GM18499 (cell line): ENCODE results near the gene SOAT2.
"Not testable (repeated sequence)": the region's sequence is repeated elsewhere in the genome, so short reads cannot be mapped to it uniquely, and the experiment has no call there.

ENCODE experiments used
- ATAC-seq: cut with Tn5 transposase; IDR thresholded peaks from one replicate; pipeline ENCODE4 v1.9.1; 2021; ENCODE audit warnings: moderate number of reproducible peaks; ENCODE audit not compliant: insufficient read depth, unreplicated experiment

Gene SOAT2

DNA sequence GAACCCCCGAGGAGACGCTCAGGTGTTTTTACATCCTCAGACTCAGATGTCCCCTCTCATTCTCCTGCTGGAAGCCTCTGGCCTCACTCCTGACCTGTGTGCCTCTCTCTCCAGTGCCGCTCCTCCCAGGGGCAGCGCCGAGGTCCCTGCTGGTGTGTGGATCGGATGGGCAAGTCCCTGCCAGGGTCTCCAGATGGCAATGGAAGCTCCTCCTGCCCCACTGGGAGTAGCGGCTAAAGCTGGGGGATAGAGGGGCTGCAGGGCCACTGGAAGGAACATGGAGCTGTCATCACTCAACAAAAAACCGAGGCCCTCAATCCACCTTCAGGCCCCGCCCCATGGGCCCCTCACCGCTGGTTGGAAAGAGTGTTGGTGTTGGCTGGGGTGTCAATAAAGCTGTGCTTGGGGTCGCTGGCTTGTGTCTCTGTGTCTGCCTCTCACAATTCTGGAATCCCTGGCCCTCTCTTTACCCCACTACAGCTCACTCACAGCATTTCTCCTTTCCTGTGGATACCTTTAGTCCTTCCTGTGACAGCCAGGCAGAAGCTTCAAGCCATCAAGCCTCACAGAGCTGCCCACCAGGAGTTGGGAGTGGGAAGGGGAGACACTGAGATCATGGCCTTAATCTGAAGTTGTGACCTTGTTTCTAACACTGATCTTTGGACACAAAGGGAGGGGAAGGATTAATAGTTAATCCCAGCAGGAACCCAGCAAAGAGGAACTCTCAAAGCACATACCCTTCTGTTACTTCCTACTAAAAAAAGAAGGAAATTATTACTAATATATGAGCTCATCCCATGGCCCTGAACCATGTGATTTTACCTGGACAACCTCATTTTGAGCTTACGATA is 1.1 kb upstream of the SOAT2 start:
- no peak for ATAC-seq

DNA sequence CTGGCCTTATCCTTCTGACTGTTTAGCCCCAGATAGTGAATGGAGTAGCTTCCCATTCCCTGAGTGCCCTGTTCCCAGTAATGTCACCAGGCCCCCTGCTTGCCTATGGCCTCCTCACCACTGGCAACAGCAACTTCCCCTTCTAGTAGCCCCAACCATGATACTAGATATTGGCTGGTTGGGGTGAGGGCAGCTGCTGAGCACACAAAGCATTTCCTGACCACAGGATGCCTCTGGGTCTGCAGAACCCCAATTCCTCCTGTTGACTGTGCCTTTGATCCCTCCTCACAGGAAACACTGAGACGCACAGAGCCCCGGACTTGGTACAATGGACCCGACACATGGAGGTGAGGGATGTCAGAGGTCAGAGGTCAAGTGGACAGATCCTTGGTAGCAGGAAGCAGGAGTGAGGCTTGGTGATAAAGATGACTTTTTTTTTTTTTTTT is 597 bp downstream of the SOAT2 start:
- no peak for ATAC-seq

DNA sequence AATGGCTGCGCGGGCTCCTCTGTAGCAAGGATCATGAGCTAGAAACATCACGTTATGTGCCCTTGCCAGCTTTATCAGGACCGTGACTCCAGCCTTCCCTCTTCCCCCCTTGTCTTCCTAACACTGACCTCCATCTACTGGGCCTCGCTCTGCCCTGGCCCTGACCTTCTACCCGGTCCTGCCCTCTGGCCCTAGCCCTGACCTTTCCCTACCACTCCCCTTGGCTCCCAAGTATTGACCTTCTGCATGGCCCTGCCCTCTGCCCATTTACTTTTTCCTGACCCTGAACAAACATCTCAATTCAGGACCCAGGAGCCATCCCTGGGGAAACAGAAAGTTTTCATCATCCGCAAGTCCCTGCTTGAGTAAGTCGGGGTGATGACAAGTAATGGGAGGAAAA is 2.0 kb downstream of the SOAT2 start:
- no peak for ATAC-seq

DNA sequence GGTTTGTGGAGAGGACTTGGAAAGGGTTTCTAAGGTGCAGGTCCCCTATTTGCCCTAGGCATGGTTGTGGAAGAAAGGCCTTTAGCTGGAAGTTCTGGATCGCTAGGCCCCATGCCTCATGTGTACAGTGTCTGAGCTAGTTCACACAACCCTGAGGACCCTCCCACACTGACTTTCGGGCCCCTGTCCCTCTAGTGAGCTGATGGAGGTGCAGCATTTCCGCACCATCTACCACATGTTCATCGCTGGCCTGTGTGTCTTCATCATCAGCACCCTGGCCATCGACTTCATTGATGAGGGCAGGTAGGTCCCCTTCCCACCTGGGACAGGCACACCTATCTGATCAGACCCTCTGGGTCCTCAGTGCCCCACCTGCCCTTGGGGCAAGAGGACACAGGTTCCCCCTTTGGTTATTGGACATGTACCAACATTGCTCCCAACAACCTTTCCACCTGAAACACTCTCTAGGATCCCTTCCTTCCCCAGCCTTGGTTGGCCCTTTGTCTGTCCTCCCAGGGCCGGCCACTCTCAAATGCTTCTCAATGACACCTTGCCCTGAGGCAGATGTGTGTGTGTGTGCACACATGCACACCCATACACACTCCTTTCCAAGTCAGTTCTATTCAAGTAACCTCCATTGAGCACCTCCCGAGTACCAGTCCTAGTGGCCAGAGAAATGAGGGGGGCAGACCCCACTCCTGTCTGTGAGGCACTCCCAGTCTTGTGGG is 2.6 kb downstream of the SOAT2 start:
- no peak for ATAC-seq

DNA sequence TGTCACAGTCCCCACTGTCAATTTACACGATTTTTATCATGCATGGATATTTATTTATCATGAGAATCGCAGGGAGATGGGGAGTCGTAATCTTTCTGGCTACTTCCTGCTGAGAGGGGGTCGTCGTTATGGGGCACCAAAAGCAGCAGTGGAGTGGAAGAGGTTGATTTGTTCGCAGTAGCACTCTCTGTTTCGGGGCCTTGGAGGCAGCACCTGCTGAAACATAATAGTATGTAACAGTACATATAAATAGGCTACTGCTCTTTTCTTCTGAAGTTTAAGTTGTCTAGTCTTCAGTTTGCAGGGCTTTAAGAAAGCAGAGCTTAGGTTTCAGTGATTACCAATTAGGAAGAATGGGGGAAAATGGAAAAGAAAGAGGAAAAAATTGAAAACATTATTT is 3.8 kb downstream of the SOAT2 start:
- no peak for ATAC-seq

DNA sequence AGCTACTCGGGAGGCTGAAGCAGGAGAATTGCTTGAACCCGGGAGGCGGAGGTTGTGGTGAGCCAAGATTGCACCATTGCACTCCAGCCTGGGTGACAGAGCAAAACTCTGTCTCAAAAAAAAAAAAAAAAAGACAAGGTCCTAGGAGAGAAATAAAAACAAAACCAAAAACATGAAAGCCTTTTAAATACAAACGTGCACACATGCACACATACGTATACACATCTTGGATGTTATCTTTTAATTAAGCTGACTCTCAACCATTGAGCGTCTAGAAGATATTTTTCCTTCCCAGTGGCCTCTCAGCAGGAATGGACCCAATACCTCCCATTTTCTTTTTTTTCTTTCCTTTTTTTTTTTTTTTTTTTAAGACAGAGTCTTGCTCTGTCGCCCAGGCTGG is 9.1 kb downstream of the SOAT2 start:
- ATAC-seq, result not testable (repeated sequence)

DNA sequence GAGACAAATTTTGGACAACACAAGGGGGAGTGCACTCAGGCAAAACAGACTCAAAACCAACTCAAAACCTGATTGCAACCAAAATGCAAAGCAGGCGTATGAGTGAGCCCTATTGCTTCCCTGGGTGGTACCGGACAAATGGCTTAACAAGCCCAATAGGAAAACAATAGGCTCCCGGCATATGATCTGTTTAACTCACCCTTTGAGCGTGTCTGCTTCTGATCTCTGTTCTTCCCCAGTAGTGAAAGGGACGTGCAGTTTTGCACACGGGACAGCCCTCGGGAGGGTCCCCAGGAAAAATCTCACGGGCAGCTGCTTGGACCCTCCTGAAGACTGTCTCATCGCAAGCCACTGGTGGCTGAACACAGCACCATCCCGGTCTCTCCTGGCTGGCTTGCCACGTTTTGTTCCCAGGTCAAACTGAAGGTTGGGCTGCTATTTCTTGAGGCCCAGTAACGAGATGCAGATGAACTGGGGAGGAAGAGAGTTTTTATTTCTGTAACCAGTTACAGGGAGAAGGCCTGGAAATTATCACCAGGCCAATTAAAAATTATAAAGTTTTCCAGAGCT is 9.9 kb downstream of the SOAT2 start:
- ATAC-seq, result no peak

DNA sequence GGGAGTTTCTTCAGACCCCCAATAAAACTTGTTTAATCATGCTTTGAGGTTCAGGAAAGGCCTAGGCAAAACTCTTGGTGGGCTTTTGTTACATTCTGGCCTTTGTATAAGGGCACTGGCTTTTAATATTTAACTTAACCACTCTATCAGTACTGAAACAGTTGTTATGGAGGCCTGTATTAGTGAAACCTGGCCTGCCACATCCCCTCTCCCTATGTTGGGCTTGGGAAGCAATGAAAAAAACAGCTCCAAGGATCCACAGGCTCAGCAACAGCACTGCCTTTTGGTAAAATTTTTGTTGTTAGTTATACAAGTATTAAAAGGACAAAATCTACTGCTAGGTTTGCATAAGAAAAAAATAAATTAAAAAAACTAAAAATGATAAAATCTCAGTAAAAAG is 10.7 kb downstream of the SOAT2 start:
- ATAC-seq, result no peak

DNA sequence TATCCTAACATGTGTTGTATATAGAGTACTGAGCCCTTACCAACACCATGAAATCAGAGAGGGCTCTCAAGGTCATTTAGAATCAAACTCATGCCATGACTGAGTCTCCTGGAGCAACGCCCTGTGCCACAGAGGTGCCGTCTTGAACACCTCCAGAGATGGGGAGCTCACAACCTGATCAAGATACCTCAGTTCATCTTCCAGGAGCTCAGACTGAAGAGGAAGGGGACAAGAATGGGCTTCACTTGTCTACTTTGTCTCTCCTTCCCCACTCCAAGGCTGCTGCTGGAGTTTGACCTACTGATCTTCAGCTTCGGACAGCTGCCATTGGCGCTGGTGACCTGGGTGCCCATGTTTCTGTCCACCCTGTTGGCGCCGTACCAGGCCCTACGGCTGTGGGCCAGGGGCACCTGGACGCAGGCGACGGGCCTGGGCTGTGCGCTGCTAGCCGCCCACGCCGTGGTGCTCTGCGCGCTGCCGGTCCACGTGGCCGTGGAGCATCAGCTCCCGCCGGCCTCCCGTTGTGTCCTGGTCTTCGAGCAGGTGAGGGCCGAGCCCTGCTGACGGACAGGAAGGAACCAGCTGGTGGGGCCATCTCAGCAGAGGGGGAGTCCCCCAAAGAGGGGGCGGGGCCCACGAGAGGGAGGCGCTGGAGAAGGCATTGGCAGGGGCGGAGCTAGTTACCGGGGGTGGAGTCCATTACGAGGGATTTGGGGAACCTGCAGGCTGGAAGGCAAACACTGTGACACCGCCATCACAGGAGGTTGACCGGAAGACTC is 12.0 kb downstream of the SOAT2 start:
- no peak for ATAC-seq

DNA sequence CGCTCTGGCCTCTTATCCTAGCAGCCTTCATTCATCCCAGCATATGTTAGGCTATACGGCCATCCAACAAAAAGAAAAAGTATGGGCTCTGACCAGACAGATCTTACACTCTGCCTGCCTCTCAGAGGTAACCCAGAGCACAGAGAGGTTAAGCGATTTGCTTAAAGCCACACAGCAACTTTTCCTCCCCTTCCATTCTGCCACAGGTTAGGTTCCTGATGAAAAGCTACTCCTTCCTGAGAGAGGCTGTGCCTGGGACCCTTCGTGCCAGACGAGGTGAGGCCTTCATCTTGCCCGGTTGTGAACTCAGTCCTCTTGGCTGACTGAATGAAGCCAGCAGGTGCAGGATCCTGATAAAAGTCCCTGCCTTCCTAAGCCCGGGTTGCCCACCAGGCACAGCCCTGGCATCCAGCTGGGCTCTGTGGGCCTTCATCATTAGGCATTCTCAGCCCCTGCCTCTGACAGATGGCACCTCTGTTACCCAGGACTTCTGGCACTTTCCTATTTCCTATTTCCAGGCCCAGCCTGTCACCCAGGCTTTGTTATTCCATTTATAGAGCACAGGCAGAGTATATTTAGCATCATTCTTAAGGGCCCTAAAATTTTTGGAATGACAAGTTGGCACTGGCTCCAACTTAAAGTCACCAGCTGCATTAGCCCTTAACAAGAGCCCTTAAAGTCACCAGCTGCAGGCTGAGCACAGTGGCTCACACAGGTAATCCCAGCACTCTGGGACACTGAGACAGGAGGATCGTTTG is 12.8 kb downstream of the SOAT2 start:
- no peak for ATAC-seq

DNA sequence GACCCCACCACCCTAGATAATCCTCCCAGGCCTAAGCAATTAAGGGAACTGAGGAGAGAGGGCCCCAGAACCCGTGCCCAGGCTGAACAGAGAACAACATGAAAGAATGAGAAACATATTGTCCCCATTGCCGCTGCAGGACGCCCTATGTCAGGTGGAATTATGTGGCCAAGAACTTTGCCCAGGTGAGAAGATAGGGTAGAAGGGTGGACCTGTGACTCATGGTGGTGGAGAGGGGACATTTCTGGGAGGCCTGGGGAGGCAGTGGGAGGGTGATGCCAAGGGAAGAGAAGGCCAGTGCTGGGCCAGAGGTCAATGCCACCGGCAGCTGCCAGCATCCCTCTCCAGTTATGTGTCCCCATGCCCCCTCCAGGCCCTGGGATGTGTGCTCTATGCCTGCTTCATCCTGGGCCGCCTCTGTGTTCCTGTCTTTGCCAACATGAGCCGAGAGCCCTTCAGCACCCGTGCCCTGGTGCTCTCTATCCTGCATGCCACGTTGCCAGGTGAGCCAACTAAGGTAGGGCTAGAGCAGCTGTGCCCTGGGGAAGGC is 15.5 kb downstream of the SOAT2 start:
- no peak for ATAC-seq

DNA sequence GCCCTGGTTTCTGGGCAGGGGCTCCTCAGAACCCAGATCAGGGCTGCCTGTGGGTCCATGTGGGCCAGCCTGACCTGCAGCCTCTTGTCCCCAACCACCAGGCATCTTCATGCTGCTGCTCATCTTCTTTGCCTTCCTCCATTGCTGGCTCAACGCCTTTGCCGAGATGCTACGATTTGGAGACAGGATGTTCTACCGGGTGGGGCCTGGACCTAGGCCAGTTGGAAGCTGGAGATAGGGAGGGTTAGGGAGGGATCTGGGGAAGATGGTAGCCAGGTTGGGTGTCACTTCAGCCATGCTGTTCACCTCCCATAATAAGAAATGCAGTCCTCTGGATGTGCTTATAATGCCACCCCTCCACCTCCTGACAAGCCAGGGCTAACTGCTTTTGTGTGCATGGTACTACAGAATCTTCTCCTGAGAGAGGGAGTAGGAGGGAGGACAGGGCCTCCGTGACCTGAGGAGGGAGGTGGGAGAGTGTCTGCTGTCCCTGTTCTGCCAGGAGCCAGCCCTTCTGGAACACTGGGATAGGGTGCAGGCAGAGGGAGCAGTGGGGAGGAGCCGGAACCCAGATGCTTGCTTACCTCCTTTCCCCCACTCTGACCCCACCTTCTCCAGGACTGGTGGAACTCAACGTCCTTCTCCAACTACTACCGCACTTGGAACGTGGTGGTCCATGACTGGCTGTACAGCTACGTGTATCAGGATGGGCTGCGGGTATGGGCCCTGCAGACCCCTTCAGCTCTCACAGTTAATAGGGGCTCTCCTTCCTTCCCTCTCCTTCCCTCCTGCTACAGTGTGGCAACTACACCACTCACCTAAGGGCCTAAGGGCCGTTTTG is 17.6 kb downstream of the SOAT2 start:
- no peak for ATAC-seq

DNA sequence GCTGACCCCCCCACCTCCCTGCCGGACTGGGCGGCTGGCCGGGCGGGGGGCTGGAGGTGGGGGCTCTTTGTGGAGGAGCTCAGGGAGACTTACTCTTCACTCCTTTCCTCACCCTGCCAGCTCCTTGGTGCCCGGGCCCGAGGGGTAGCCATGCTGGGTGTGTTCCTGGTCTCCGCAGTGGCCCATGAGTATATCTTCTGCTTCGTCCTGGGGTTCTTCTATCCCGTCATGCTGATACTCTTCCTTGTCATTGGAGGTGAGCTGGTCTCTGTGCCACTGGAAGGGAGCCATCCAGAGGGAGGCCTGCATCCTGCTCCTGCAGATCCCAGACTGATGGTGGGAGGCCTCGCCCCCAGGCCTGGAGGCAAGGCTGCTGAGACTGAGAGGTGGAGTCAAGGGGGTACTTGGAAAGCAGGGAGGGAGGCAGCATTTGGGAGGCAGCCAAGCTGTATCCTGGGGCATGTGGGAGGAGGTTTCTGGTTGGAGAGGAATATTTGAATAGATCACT is 19.7 kb downstream of the SOAT2 start:
- ATAC-seq, result no peak

DNA sequence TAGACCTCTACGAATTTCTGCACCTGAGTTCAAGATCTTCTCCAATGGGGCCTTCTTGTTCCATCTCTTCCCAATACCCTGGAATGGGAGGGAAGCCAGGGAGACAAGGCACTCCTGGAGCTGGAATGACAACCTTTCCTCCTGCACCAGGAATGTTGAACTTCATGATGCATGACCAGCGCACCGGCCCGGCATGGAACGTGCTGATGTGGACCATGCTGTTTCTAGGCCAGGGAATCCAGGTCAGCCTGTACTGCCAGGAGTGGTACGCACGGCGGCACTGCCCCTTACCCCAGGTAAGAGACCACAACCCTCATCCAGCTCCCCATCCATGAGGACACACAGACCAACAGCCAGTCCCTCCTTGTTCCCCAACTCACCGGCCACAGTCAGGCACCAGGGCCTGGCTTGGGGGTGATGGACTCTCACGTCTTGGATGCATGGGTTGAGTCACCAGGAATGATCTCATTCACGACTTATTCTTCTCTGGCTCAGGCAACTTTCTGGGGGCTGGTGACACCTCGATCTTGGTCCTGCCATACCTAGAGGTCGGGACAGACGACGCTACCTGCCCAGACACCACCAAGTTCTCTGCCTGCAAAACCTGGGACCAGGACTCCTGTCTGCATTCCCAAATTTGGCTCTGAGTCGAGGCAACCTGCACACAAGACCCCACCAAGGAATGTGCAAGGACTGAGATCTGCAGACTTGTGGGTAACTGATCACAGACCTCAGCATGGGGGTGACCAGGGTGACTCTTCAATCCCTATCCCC is 20.5 kb downstream of the SOAT2 start:
- no peak for ATAC-seq

DNA sequence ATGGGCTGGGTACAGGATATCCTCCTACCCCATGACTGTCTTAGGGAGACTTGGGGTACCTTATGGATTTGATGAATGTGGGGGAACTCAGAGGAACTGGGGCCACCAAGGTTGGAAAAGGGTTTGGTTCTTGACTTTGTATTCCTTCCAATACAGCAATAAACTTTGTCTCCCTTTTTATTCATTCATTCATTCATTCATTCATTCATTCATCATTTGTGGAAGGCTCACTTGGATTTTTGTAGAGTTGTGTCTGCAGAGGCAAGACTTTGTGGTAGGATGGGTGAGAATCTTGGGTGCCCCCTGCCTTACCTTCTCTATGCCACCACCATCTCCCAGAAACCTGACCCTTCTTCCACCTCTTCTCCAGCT is 21.1 kb downstream of the SOAT2 start:
- no peak for ATAC-seq

DNA sequence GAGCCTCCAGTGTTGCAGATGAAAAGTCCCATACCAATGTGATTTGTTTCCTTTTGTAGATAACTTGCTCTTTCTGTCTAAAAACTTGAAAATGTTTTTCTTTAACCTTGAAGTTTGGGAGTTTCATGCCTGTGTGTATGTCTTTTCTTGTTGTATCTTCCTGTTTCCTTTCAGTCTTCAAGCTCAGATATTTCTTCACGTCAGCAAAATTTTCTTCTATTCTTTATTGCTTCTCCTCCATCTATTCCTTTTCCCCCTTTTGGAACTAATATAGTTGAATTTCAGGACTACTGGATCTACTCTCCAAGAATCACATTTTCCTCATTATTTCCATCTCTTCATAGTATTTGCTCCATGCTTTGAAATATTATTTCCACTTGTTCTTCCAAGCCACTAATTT is 23.9 kb downstream of the SOAT2 start:
- ATAC-seq, result no peak

DNA sequence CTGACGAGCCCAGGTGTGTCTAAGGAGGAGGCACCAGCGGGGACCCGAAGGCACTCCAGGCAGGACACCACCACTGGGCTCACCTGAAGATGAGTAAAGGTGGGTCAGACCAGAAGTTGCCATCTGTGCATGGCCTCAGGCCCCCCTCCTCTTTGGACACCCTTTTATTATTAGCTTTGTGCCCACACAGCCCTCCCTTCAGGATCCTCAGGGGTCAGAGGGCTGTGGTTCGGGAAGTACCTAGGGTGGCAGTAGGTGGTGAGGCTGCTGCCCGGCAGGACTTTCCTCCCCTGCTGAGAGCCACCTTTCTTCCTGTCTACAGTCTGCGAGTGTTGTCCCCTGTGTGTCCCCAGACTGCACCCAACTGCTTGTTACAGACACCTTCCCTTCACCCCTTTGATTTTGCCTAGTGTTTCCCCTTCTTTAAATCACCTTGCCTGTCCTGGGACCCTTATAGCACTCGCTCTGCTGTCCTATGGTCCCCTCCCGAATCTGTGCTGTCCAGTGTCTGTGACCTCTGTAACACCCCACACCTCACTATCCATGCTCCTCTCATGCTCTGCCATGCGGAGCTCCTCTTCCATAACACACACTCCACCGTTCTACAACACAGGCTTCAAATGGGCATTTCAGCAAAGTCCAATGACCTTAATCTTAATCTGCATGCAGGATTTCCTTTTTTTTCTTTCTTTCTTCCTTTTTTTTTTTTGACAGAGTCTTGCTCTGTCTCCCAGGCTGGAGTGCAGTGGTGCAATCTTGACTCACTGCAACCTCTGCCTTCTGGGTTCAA is 25.7 kb downstream of the SOAT2 start:
- no peak for ATAC-seq
